ENCODE data around the gene ZFP90. TPM values are rescaled to one million over a fixed set of nuclear protein-coding genes. Genes with fewer than 3 reads are reported as not detected.
A peak's percentile ranks its signal among the peaks of the same experiment; 100 is the strongest.

Gene ZFP90
- total RNA-seq, 1 experiment from 2014 or later, result 21.8 TPM

DNA sequence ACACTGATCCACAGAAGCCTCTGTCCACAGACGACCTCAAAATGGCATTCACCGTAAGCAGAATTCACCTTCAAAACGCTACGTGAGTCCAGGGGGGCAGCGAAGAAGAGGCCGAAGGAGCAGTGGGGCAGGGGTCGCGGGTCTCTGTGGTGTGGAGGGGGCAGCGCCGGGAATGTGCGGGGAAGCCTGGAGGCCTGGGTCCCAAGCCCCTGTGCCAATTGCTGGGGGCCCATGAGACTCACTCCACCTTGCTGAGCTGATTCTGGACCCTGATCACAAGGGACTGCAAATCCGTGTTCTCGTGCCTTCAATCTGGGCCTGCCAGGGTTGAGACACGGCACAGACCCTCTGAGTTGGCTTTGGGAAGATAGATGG, 47.5 kb upstream of the ZFP90 start:
- no peak overlapping the region for H3K4me3 ChIP-seq (replicated peaks in 1 of 2; ENCODE audit: low read depth in 1 of 2, low read length in 2 of 2)
- H3K36me3 ChIP-seq (ENCODE audit: control insufficient read depth in 1 of 2, insufficient read depth in 2 of 2, low read length in 2 of 2), result no peaks in the 10 kb centered on the region
- H3K9me2 ChIP-seq (ENCODE audit: insufficient read depth), result no peaks in the 10 kb centered on the region
- no peak for ATAC-seq
- ChIA-PET CTCF (no interaction called here), RAD21 (ENCODE audit: low non-redundant PET in 1 of 2, low total read pairs in 2 of 2, uncharacterized antibody in 2 of 2, unreplicated experiment in 2 of 2) (no interaction called here), POLR2A (interaction anchor here (1.1 kb wide), 1 partner anchor 16 kb away, joined by 3 read pairs; no protein-coding TSS in a partner anchor)
- H3K27me3 ChIP-seq (ENCODE audit: insufficient read depth, low read length), result no peaks in the 10 kb centered on the region
- intact Hi-C loops (cut with micrococcal nuclease), result no loop called here
- H3K4me1 ChIP-seq (ENCODE audit: control insufficient read depth in 1 of 2, insufficient read depth in 2 of 2, low read length in 2 of 2), result peaks cover 10 to 17% of the 10 kb centered on the region in 2 experiments
- no peak for TF ChIP-seq SIN3A (IDR thresholded peaks at IDR 0.05; ENCODE audit: low read depth)
- no peak for TF ChIP-seq EGR1 (IDR thresholded peaks at IDR 0.05; ENCODE audit: low read depth)
- TF ChIP-seq JUND (IDR thresholded peaks at IDR 0.05), result no peak
- TF ChIP-seq, protein P1, sequence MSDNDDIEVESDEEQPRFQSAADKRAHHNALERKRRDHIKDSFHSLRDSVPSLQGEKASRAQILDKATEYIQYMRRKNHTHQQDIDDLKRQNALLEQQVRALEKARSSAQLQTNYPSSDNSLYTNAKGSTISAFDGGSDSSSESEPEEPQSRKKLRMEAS (IDR thresholded peaks at IDR 0.05), result no peak
- no peak for TF ChIP-seq ZNF274 (IDR thresholded peaks at IDR 0.05; ENCODE audit: low read depth, low read length)
- TF ChIP-seq FOSL1 (IDR thresholded peaks at IDR 0.05; ENCODE audit: low read depth), result no peak
- no peak for TF ChIP-seq CBX3 (IDR thresholded peaks at IDR 0.05; ENCODE audit: low read depth)
- TF ChIP-seq EZH2 (IDR thresholded peaks at IDR 0.05), result no peak
- TF ChIP-seq ELF1 (IDR thresholded peaks at IDR 0.05; ENCODE audit: borderline replicate concordance, low read depth), result no peak
- peak overlapping the region; percentile 59 for H3K4me2 ChIP-seq (ENCODE audit: low read length)
- H4K20me1 ChIP-seq (ENCODE audit: insufficient read depth), result no peaks in the 10 kb centered on the region
- no TSS peak for BruUV-seq (replicated peaks)
- no peaks in the 10 kb centered on the region for H3K79me2 ChIP-seq (ENCODE audit: insufficient read depth, low read length)
- H3K27ac ChIP-seq (ENCODE audit: low read depth, low read length), result no peak overlapping the region
- no peaks in the 10 kb centered on the region for H3K9me3 ChIP-seq (ENCODE audit: control insufficient read depth in 1 of 2, insufficient read depth in 1 of 2, low read depth in 1 of 2, low read length in 2 of 2)
- no peak overlapping the region for H3K9ac ChIP-seq (ENCODE audit: low read length)
- H2AFZ ChIP-seq (ENCODE audit: low read depth, low read length, poor library complexity, severe bottlenecking), result no peak overlapping the region
- no peak for DNase-seq (ENCODE audit: low read depth, low spot score)

DNA sequence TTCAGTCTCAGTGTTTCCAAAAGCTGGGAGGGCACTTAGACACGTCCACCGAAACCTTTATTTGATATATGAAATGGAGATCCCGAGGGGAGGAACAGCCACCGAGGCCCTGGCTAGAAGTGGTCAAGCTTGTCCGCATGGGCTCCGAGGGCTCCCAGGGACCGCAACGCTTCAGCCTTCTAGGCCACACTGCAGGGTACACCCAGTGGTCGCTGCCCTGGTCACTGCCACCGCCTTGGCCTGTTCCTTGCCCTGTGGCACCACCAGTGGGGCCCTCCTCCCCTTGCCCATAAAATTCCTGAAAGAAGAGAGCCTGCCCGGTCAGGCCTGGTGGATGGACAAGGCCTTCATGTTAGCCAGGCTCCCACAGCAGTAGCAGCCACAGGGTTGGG, 46.9 kb upstream of the ZFP90 start:
- no peak overlapping the region for H3K4me2 ChIP-seq (ENCODE audit: low read length)
- H3K9me3 ChIP-seq (ENCODE audit: control insufficient read depth in 1 of 2, insufficient read depth in 1 of 2, low read depth in 1 of 2, low read length in 2 of 2), result no peaks in the 10 kb centered on the region
- no peak overlapping the region for H3K27ac ChIP-seq (ENCODE audit: low read depth, low read length)
- ChIA-PET POLR2A (interaction anchor here (1.1 kb wide), 1 partner anchor 16 kb away, joined by 3 read pairs; no protein-coding TSS in a partner anchor), RAD21 (ENCODE audit: low non-redundant PET in 1 of 2, low total read pairs in 2 of 2, uncharacterized antibody in 2 of 2, unreplicated experiment in 2 of 2) (no interaction called here), CTCF (no interaction called here)
- peaks cover 10 to 17% of the 10 kb centered on the region in 2 experiments for H3K4me1 ChIP-seq (ENCODE audit: control insufficient read depth in 1 of 2, insufficient read depth in 2 of 2, low read length in 2 of 2)
- no peaks in the 10 kb centered on the region for H4K20me1 ChIP-seq (ENCODE audit: insufficient read depth)
- H2AFZ ChIP-seq (ENCODE audit: low read depth, low read length, poor library complexity, severe bottlenecking), result no peak overlapping the region
- ATAC-seq (no peak), DNase-seq (ENCODE audit: low read depth, low spot score) (no peak)
- H3K9ac ChIP-seq (ENCODE audit: low read length), result no peak overlapping the region
- no peaks in the 10 kb centered on the region for H3K9me2 ChIP-seq (ENCODE audit: insufficient read depth)
- no TSS peak for BruUV-seq (replicated peaks)
- intact Hi-C loops (cut with micrococcal nuclease), result no loop called here
- H3K79me2 ChIP-seq (ENCODE audit: insufficient read depth, low read length), result no peaks in the 10 kb centered on the region
- H3K27me3 ChIP-seq (ENCODE audit: insufficient read depth, low read length), result no peaks in the 10 kb centered on the region
- no peak overlapping the region for H3K4me3 ChIP-seq (replicated peaks in 1 of 2; ENCODE audit: low read depth in 1 of 2, low read length in 2 of 2)
- H3K36me3 ChIP-seq (ENCODE audit: control insufficient read depth in 1 of 2, insufficient read depth in 2 of 2, low read length in 2 of 2), result no peaks in the 10 kb centered on the region
- TF ChIP-seq ZNF274 (IDR thresholded peaks at IDR 0.05; ENCODE audit: low read depth, low read length), result no peak
- TF ChIP-seq CEBPB (IDR thresholded peaks at IDR 0.05; ENCODE audit: low read depth), result no peak
- TF ChIP-seq, protein P2, sequence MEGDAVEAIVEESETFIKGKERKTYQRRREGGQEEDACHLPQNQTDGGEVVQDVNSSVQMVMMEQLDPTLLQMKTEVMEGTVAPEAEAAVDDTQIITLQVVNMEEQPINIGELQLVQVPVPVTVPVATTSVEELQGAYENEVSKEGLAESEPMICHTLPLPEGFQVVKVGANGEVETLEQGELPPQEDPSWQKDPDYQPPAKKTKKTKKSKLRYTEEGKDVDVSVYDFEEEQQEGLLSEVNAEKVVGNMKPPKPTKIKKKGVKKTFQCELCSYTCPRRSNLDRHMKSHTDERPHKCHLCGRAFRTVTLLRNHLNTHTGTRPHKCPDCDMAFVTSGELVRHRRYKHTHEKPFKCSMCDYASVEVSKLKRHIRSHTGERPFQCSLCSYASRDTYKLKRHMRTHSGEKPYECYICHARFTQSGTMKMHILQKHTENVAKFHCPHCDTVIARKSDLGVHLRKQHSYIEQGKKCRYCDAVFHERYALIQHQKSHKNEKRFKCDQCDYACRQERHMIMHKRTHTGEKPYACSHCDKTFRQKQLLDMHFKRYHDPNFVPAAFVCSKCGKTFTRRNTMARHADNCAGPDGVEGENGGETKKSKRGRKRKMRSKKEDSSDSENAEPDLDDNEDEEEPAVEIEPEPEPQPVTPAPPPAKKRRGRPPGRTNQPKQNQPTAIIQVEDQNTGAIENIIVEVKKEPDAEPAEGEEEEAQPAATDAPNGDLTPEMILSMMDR (IDR thresholded peaks at IDR 0.05 in 2 of 3, conservative IDR thresholded peaks at IDR 0.05 in 1 of 3; ENCODE audit: borderline replicate concordance in 1 of 3, insufficient read depth in 1 of 3, low read depth in 2 of 3, low read length in 2 of 3), result no peak
- no peak for TF ChIP-seq SP1 (IDR thresholded peaks at IDR 0.05; ENCODE audit: low read depth)
- TF ChIP-seq FOSL1 (IDR thresholded peaks at IDR 0.05; ENCODE audit: low read depth), result no peak
- TF ChIP-seq ELF1 (IDR thresholded peaks at IDR 0.05; ENCODE audit: borderline replicate concordance, low read depth), result no peak
- no peak for TF ChIP-seq SRF (IDR thresholded peaks at IDR 0.05; ENCODE audit: low read depth)
- TF ChIP-seq, protein P3, sequence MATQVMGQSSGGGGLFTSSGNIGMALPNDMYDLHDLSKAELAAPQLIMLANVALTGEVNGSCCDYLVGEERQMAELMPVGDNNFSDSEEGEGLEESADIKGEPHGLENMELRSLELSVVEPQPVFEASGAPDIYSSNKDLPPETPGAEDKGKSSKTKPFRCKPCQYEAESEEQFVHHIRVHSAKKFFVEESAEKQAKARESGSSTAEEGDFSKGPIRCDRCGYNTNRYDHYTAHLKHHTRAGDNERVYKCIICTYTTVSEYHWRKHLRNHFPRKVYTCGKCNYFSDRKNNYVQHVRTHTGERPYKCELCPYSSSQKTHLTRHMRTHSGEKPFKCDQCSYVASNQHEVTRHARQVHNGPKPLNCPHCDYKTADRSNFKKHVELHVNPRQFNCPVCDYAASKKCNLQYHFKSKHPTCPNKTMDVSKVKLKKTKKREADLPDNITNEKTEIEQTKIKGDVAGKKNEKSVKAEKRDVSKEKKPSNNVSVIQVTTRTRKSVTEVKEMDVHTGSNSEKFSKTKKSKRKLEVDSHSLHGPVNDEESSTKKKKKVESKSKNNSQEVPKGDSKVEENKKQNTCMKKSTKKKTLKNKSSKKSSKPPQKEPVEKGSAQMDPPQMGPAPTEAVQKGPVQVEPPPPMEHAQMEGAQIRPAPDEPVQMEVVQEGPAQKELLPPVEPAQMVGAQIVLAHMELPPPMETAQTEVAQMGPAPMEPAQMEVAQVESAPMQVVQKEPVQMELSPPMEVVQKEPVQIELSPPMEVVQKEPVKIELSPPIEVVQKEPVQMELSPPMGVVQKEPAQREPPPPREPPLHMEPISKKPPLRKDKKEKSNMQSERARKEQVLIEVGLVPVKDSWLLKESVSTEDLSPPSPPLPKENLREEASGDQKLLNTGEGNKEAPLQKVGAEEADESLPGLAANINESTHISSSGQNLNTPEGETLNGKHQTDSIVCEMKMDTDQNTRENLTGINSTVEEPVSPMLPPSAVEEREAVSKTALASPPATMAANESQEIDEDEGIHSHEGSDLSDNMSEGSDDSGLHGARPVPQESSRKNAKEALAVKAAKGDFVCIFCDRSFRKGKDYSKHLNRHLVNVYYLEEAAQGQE (IDR thresholded peaks at IDR 0.05; ENCODE audit: low read depth), result no peak
- TF ChIP-seq YY1 (IDR thresholded peaks at IDR 0.05; ENCODE audit: extremely low read depth, insufficient replicate concordance, low read depth, low read length), result no peak
- no peak for TF ChIP-seq RAD21 (IDR thresholded peaks at IDR 0.05; ENCODE audit: low read depth)
- no peak for TF ChIP-seq POLR2AphosphoS5 (IDR thresholded peaks at IDR 0.05; ENCODE audit: low read depth, low read length)
- no peak for TF ChIP-seq EZH2phosphoT487 (IDR thresholded peaks at IDR 0.05; ENCODE audit: borderline replicate concordance)
